ENCODE data around the gene GCNT2. TPM values are rescaled to one million over a fixed set of nuclear protein-coding genes. Genes with fewer than 3 reads are reported as not detected.
"Not testable (repeated sequence)": the region's sequence is repeated elsewhere in the genome, so short reads cannot be mapped to it uniquely, and the experiment has no call there.

Gene GCNT2
- total RNA-seq, 2 experiments from 2014 or later = 4.8 to 6.9 TPM

DNA sequence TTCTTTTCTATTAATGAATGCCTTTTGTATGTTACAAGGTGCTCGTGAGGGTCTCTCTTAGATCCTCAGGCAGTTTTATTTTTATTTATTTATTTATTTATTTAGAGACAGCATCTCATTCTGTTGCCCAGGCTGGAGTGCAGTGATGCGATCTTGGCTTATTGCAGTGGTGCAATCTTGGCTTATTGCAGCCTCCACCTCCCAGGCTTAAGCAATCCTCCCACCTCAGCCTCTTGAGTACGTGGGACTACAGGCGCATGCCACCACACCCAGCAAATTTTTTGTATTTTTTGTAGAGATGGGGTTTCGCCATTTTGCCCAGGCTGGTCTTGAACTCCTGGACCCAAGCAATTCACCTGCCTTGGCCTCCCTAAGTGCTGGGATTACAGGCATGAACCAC lies 79.5 kb downstream of the GCNT2 start:
- CTCF ChIA-PET; H3K27ac Mint-ChIP-seq; H3K9me3 Mint-ChIP-seq (ENCODE audit: insufficient read depth); ATAC-seq; H3K36me3 Mint-ChIP-seq (ENCODE audit: low read depth); H3K4me1 Mint-ChIP-seq (ENCODE audit: low read depth); H3K4me3 Mint-ChIP-seq; H3K27me3 Mint-ChIP-seq (ENCODE audit: low read depth); POLR2A ChIA-PET; DNase-seq: not testable (repeated sequence)

DNA sequence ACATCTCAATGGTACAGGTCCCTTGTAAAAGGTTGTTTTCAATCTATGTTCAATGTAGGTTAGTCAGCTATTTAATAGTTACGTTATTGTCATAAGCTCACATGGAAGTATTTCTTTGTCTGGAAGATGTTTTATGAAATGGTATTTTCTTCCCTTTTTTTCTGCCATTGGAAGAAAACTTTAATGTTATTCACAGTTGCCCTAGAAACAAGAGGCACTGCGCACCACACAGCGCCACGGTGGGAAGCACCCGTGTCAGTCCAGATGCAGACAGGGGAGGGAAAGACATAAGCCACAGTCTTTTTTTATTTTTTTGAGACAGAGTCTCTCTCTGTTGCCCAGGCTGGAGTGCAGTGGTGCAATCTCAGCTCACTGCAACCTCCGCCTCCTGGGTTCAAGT lies 82.1 kb downstream of the GCNT2 start:
- ATAC-seq (no peak), DNase-seq (no peak)
- POLR2A ChIA-PET = interaction anchor here (0.7 kb wide), 1 partner anchor 1037 kb away, joined by 3 read pairs; no protein-coding TSS in a partner anchor
- H3K36me3 Mint-ChIP-seq (ENCODE audit: low read depth) = no peaks in the 10 kb centered on the region
- CTCF ChIA-PET = no interaction called here
- H3K27ac Mint-ChIP-seq = no peak overlapping the region
- no peak overlapping the region for H3K4me3 Mint-ChIP-seq
- no peaks in the 10 kb centered on the region for H3K4me1 Mint-ChIP-seq (ENCODE audit: low read depth)
- H3K9me3 Mint-ChIP-seq (ENCODE audit: insufficient read depth) = no peaks in the 10 kb centered on the region
- no peaks in the 10 kb centered on the region for H3K27me3 Mint-ChIP-seq (ENCODE audit: low read depth)

DNA sequence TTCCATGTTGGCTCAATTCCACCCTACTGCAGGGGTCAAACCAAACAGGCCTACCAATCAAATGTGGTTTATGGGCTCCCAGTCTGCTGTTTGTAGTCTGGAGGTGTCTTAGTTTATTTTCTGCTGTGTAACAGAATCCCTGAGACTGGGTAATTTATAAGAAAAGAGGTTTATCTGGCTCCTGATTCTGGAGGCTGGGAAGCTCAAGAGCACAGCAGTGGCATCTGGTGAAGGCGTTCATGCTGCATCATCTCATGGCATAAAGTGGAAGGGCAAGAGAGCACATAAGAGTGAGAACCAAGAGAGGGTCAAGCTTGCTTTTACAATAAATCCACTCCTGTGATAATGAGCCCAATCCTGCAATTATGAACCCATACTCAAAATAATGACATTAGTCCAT lies 87.9 kb downstream of the GCNT2 start:
- H3K4me1 Mint-ChIP-seq (ENCODE audit: low read depth) = no peaks in the 10 kb centered on the region
- no peaks in the 10 kb centered on the region for H3K9me3 Mint-ChIP-seq (ENCODE audit: insufficient read depth)
- H3K36me3 Mint-ChIP-seq (ENCODE audit: low read depth) = no peaks in the 10 kb centered on the region
- H3K27ac Mint-ChIP-seq = no peak overlapping the region
- no peaks in the 10 kb centered on the region for H3K27me3 Mint-ChIP-seq (ENCODE audit: low read depth)
- CTCF ChIA-PET = no interaction called here
- POLR2A ChIA-PET = no interaction called here
- ATAC-seq (no peak), DNase-seq (no peak)
- H3K4me3 Mint-ChIP-seq = no peak overlapping the region

DNA sequence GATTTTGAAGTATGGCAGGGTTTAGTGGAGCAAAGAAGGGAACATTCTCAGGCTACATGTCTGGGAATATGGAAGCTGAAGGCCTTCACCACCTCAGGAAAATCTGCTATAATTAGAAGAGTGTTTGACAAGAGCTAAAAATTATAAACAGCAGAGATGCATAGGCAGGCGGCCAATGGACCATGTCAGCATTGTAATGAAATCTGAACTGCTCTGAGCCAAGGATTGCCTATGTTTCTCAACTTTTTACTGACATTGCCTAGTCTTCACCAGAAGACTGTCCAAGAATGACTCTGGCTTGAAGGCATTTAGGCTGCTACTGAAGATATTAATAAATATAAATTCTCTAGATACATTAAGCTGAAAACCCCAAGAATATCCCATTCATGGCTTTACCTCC lies 89.1 kb downstream of the GCNT2 start:
- Mint-ChIP-seq H3K4me1 (ENCODE audit: low read depth) (peaks cover under 1% of the 10 kb centered on the region), H3K36me3 (ENCODE audit: low read depth) (peaks cover under 1% of the 10 kb centered on the region), H3K9me3 (ENCODE audit: insufficient read depth) (no peaks in the 10 kb centered on the region), H3K27ac (no peak overlapping the region), H3K4me3 (no peak overlapping the region), H3K27me3 (ENCODE audit: low read depth) (no peaks in the 10 kb centered on the region)
- DNase-seq (no peak), ATAC-seq (no peak)
- ChIA-PET POLR2A (no interaction called here), CTCF (interaction anchor here (1.0 kb wide), 1 partner anchor 21 kb away, joined by 3 read pairs; no protein-coding TSS in a partner anchor)

DNA sequence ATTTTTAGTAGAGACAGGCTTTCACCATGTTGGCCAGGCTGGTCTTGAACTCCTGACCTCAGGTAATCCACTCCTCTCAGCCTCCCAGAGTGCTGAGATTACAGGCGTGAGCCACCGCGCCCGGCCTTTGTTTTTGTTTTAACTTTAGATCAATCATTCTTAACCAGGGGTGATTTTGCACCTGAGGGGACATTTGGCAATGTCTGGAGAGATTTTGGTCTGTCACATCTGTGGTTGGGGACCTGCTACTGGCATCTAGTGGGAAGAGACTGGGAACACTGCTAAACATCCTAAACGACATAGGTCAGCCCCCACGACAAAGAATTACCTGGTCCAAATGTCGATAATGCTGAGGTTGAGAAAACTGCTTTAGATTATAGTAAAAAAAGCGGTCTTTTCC lies 91.0 kb downstream of the GCNT2 start:
- DNase-seq = no peak
- Mint-ChIP-seq H3K27ac (no peak overlapping the region), H3K9me3 (ENCODE audit: insufficient read depth) (no peaks in the 10 kb centered on the region), H3K36me3 (ENCODE audit: low read depth) (peaks cover 2% of the 10 kb centered on the region), H3K27me3 (ENCODE audit: low read depth) (no peaks in the 10 kb centered on the region), H3K4me1 (ENCODE audit: low read depth) (peaks cover 6% of the 10 kb centered on the region), H3K4me3 (no peak overlapping the region)
- ChIA-PET CTCF (no interaction called here), POLR2A (no interaction called here)
- ATAC-seq = no peak

DNA sequence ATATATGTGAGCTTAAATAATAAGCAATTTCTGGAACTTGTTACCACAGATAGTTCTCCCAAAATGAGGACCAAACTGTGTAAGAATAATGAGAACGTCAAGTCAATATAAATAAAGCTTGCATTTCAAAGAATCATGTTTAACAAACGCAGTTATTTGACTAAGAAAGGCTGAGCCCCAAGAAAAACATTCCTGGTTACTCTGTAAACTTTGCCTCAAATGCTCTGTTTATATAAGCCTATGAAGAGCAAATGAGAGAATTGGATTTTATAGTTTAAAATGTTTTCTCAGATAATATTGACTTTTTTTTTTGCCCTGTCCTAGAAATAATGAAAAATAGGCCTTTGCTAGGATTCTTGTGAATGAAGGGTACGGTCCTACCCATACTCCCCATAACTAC lies 91.9 kb downstream of the GCNT2 start:
- no peaks in the 10 kb centered on the region for H3K27me3 Mint-ChIP-seq (ENCODE audit: low read depth)
- H3K4me1 Mint-ChIP-seq (ENCODE audit: low read depth) = peaks cover 6% of the 10 kb centered on the region
- CTCF ChIA-PET = interaction anchor here (0.7 kb wide), 1 partner anchor 62 kb away, joined by 4 read pairs; no protein-coding TSS in a partner anchor
- ATAC-seq (no peak), DNase-seq (no peak)
- POLR2A ChIA-PET = interaction anchor here (0.7 kb wide), 1 partner anchor 156 kb away, joined by 4 read pairs; no protein-coding TSS in a partner anchor
- peaks cover 2% of the 10 kb centered on the region for H3K36me3 Mint-ChIP-seq (ENCODE audit: low read depth)
- no peak overlapping the region for H3K4me3 Mint-ChIP-seq
- no peaks in the 10 kb centered on the region for H3K9me3 Mint-ChIP-seq (ENCODE audit: insufficient read depth)
- H3K27ac Mint-ChIP-seq = no peak overlapping the region

DNA sequence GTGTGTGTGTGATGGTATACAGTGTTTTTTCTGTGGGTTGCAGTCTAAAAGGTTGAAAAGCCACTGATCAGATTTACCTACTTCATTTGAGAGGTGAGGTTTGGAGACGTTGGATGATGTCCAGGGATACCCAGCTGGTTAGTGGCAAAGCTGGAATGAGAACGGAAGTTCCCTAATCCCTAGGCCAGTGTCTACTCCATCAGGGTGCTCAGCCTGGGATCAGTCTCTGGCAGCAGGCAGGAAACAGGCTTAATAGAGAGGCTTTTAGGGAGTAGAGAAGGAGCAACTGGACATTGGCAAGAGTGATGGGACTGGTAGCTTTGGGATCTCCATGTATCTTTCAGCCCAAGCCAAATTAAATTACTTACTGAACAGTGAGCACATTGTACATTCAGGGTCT lies 92.6 kb downstream of the GCNT2 start:
- Mint-ChIP-seq H3K27ac (no peak overlapping the region), H3K9me3 (ENCODE audit: insufficient read depth) (no peaks in the 10 kb centered on the region), H3K27me3 (ENCODE audit: low read depth) (no peaks in the 10 kb centered on the region), H3K36me3 (ENCODE audit: low read depth) (peaks cover 2% of the 10 kb centered on the region), H3K4me3 (no peak overlapping the region), H3K4me1 (ENCODE audit: low read depth) (peaks cover 6% of the 10 kb centered on the region)
- no peak for ATAC-seq
- ChIA-PET POLR2A (no interaction called here), CTCF (no interaction called here)
- DNase-seq = no peak

DNA sequence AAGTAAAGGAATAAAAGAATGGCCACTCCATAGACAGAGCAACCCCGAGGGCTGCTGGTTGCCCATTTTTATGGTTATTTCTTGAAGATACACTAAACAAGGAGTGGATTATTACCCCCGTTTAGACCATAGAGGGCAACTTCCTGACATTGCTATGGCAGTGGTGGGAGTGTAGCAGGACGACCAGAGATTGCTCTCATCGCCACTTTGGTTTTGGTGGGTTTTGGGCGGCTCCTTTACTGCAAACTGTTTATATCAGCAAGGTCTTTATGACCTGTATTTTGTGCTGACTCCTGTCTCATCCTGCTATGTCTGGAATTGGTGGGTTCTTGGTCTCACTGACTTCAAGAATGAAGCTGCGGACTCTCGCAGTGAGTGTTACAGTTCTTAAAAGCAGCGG lies 94.5 kb downstream of the GCNT2 start:
- no peak for DNase-seq
- Mint-ChIP-seq H3K27me3 (ENCODE audit: low read depth) (no peaks in the 10 kb centered on the region), H3K9me3 (ENCODE audit: insufficient read depth) (no peaks in the 10 kb centered on the region), H3K4me1 (ENCODE audit: low read depth) (peaks cover 6% of the 10 kb centered on the region), H3K4me3 (no peak overlapping the region), H3K36me3 (ENCODE audit: low read depth) (peaks cover 2% of the 10 kb centered on the region), H3K27ac (no peak overlapping the region)
- CTCF ChIA-PET = no interaction called here
- ATAC-seq = no peak
- POLR2A ChIA-PET = no interaction called here

DNA sequence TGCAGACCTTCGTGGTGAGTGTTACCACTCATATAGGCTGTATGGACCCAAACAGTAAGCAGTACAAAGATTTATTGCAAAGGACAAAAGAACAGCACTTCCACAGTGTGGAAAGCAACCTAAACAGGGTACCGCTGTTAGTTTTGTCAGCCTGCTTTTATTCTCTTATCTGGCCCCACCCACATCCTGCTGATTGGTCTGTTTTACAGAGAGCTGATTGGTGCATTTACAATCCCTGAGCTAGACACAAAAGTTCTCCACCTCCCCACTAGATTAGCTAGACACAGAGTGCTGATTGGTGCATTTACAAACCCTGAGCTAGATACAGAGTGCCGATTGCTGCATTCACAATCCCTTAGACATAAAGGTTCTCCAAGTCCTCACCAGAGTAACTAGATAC lies 95.1 kb downstream of the GCNT2 start:
- H3K4me1 Mint-ChIP-seq (ENCODE audit: low read depth); H3K9me3 Mint-ChIP-seq (ENCODE audit: insufficient read depth); H3K4me3 Mint-ChIP-seq; H3K27me3 Mint-ChIP-seq (ENCODE audit: low read depth); POLR2A ChIA-PET; H3K27ac Mint-ChIP-seq; H3K36me3 Mint-ChIP-seq (ENCODE audit: low read depth); DNase-seq; CTCF ChIA-PET; ATAC-seq: not testable (repeated sequence)

DNA sequence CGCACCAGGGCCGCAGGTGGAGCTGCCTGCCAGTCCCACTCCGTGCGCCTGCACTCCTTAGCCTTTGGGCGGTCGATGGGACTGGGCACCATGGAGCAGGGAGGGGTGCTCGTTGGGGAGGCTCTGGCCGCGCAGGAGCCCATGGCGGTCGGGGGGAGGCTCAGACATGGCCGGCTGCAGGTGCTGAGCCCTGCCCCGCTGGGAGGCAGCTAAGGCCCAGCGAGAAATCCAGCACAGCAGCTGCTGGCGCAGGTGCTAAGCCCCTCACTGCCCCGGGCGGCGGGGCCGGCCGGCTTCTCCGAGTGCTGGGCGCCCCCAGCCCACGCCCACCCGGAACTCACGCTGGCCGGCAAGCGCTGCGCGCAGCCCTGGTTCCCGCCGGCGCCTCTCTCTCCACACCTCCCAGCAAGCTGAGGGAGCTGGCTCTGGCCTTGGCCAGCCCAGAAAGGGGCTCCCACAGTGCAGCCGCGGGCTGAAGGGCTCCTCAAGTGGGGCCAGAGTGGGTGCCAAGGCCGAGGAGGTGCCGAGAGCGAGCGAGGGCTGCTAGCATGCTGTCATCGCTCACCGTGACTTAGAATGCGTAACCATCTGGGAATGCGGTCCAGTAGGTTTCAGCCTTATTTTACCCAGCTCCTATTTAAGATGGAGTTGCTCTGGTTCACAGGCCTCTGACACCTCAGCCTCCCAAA lies 96.0 kb downstream of the GCNT2 start:
- Mint-ChIP-seq H3K27me3 (ENCODE audit: low read depth) (no peaks in the 10 kb centered on the region), H3K27ac (no peak overlapping the region), H3K9me3 (ENCODE audit: insufficient read depth) (no peaks in the 10 kb centered on the region), H3K36me3 (ENCODE audit: low read depth) (peaks cover 13% of the 10 kb centered on the region), H3K4me1 (ENCODE audit: low read depth) (peaks cover 6% of the 10 kb centered on the region), H3K4me3 (no peak overlapping the region)
- ChIA-PET CTCF (no interaction called here), POLR2A (interaction anchor here (0.6 kb wide), 1 partner anchor 86 kb away, joined by 6 read pairs; no protein-coding TSS in a partner anchor)
- DNase-seq = no peak
- ATAC-seq = no peak

DNA sequence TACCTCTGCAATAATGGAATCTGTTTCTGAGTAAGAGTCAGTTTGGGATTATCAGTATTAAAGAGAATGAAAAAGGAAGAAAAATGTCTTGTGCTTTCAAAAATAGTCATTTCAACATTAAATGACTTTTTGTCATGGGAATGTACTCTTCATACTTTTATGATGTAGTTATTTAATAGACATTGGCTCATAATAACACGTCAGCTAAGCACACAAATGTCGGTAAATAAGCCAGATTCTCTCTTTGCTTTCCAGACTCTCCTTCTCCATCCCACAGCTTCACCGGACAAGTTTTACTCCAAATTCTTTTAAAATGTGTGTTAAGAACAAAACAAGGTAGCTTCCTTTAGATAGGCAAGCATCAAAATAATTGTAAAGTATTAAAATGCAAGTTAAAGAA lies 97.3 kb downstream of the GCNT2 start:
- DNase-seq (no peak), ATAC-seq (no peak)
- POLR2A ChIA-PET = no interaction called here
- H3K4me1 Mint-ChIP-seq (ENCODE audit: low read depth) = peaks cover 6% of the 10 kb centered on the region
- CTCF ChIA-PET = no interaction called here
- no peak overlapping the region for H3K27ac Mint-ChIP-seq
- no peaks in the 10 kb centered on the region for H3K9me3 Mint-ChIP-seq (ENCODE audit: insufficient read depth)
- no peaks in the 10 kb centered on the region for H3K27me3 Mint-ChIP-seq (ENCODE audit: low read depth)
- peaks cover 21% of the 10 kb centered on the region for H3K36me3 Mint-ChIP-seq (ENCODE audit: low read depth)
- no peak overlapping the region for H3K4me3 Mint-ChIP-seq

DNA sequence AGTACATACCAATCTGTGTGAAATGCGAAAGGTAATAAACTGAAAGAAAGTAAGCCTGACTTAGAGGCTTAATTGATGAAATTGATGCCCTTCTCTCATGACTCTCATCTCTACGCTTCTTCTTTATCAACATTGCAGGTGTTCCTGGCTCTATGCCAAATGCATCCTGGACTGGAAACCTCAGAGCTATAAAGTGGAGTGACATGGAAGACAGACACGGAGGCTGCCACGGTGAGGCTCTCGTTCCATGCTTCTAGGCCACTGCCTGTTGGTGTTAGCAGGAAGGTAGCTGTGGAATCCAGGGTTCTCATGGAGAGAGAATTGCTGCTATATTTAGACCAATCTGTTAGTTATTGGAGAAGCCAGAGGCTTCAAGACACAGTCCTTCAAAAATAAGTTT lies 100.1 kb downstream of the GCNT2 start:
- Mint-ChIP-seq H3K27ac (no peak overlapping the region), H3K36me3 (ENCODE audit: low read depth) (peaks cover 34% of the 10 kb centered on the region), H3K9me3 (ENCODE audit: insufficient read depth) (no peaks in the 10 kb centered on the region), H3K4me3 (no peak overlapping the region), H3K27me3 (ENCODE audit: low read depth) (no peaks in the 10 kb centered on the region), H3K4me1 (ENCODE audit: low read depth) (no peaks in the 10 kb centered on the region)
- CTCF ChIA-PET = interaction anchor here (1.1 kb wide), 1 partner anchor 110 kb away, joined by 3 read pairs; no protein-coding TSS in a partner anchor
- POLR2A ChIA-PET = no interaction called here
- DNase-seq = no peak
- no peak for ATAC-seq

DNA sequence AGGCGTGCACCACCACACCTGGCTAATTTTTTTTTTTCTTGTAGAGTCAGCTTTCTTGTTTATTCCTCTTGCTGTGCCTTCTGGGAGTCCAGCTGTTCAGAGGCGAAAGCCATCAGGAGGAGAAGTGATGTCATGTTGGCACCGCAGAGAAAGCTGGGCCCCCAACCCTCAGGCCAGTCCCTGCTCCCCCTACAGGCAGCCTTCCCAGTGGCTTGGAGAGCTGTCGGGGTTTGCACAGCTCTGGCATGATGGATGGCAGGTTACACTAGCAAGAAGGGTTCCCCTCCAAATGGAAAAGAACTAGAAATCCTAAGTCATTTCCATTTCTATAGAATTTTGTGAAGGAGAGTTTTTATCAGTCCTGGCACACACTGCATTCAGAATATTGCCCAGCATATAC lies 100.7 kb downstream of the GCNT2 start:
- DNase-seq (no peak), ATAC-seq (no peak)
- Mint-ChIP-seq H3K4me1 (ENCODE audit: low read depth) (no peaks in the 10 kb centered on the region), H3K27ac (no peak overlapping the region), H3K4me3 (no peak overlapping the region), H3K9me3 (ENCODE audit: insufficient read depth) (no peaks in the 10 kb centered on the region), H3K27me3 (ENCODE audit: low read depth) (no peaks in the 10 kb centered on the region), H3K36me3 (ENCODE audit: low read depth) (peaks cover 39% of the 10 kb centered on the region)
- POLR2A ChIA-PET = no interaction called here
- CTCF ChIA-PET = interaction anchor here (1.1 kb wide), 1 partner anchor 111 kb away, joined by 3 read pairs; no protein-coding TSS in a partner anchor

Measured in activated CD8-positive, alpha-beta T cell treated with anti-CD3 and anti-CD28 coated beads, Interleukin-2, amount 10 ng/mL, durations not matched to agents 7 days and 5 days (primary cell).